Fibroblast of skin of left quadriceps (primary cell): ENCODE data around the gene USP32.
"Not testable (repeated sequence)": the region's sequence is repeated elsewhere in the genome, so short reads cannot be mapped to it uniquely, and the experiment has no call there.

ENCODE experiments used
- DNase-seq, 2 experiments: peaks; one replicate each; pipeline ENCODE4 v3.0.0-alpha.2; 2013; ENCODE audit warnings: low read depth in 2 of 2

USP32 gene

DNA sequence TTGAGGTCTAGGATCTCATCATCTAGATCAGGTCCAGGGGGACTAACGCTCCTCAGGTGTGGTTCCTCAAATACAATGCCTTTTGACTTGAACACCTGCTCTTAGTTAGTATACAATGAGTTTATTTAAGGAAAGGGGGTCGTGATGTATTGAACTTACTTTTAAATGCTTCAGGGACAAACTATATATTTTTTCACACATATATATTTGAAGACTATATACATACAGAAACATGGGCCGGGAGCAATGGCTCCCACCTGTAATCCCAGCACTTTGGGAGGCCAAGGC is 11.5 kb upstream of the USP32 start:
- no peak for DNase-seq

DNA sequence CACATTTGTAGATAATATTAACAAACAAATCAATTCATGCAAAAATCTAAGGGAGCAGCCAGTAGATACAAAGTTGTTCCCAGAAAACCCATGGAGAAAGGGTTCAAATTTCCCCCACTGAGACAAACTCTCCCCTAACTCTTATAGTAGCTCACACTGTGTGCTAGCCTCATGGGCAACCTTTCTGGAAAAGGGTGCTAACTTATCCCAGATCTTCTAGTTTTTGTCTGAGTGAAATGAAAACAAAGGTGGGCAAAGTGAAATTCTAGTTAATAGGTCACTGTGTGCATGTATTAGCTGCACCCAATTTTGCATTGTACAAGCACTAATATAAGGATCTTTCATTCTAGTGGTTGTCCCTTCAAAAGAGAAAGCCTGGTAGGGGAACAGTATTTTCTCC is 9.9 kb upstream of the USP32 start:
- DNase-seq: no peak

DNA sequence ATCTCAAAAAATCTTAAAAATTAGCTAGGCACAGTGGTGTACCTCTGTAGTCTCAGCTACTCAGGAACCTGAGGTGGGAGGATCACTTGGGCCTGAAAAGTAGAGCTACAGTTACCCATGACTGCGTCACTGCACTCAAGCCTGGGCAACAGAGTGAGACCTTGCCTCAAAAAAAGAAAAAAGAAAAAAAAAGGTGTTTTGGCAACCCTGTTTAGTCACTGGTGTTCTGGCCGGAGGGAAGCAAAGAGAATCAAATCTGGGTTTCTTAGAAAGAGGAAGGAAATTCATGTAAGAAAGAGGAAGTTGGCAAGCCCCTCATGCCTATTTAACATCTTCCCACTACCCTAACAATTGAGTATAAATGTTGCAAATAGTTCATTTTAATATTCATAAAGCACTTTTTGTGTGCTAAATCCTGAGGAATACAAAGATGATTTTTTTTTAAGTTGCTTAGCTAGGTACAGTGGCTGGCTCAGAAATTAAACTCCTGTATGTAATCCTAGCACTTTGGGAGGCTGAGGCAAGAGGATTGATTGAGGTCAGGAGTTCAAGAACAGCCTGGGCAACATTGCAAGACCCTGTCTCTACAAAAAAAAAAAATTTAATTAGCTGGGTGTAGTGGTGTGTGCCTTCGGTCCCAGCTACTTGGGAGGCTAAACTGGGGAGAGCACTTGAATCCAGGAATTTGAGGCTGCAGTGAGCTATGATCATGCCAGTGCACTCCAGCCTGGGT is 6.5 kb upstream of the USP32 start:
- DNase-seq: no peak

DNA sequence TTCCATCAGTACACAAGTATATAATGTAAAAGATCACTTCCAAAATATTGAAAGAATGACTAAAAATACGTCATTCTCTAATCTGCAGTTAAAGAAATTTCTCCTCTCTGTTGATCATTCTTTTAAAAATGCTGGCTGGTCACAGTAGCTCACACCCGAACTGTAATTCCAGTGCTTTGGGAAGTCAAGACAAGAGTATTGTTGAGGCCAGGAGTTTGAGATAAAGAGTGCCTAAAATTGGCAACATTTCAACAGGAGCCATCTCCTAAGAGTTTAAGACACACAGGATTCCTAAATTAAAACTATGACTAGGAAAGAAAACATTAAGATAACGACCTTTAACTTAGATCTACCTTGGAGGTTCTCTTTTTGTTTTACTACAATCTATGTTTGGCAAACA is 4.5 kb upstream of the USP32 start:
- no peak for DNase-seq

DNA sequence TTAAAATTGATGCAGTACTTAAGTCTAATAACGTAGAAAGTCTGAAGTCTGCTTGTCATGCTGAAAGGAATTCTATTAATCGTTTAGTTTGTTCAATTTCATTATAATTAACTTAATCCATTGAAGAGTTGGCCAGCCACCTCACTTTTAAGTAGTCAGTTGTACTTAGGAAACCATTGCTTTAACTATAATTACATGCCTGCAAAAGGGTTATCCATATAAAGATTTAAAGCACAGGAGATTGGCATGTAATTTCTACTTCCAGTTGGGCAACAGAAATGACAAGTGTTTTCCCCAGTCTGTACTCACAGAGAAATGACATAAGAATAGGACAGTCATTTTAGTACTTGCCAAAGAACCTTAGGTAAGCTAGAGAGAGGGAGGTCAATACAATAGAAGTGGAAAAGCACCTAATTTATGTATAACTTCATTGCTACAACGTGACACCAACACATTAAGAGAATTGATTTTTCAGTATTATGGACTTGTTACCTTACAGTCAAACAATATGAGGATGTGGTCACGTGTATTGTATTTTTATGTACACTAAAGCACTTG is 3.7 kb upstream of the USP32 start:
- DNase-seq: no peak

DNA sequence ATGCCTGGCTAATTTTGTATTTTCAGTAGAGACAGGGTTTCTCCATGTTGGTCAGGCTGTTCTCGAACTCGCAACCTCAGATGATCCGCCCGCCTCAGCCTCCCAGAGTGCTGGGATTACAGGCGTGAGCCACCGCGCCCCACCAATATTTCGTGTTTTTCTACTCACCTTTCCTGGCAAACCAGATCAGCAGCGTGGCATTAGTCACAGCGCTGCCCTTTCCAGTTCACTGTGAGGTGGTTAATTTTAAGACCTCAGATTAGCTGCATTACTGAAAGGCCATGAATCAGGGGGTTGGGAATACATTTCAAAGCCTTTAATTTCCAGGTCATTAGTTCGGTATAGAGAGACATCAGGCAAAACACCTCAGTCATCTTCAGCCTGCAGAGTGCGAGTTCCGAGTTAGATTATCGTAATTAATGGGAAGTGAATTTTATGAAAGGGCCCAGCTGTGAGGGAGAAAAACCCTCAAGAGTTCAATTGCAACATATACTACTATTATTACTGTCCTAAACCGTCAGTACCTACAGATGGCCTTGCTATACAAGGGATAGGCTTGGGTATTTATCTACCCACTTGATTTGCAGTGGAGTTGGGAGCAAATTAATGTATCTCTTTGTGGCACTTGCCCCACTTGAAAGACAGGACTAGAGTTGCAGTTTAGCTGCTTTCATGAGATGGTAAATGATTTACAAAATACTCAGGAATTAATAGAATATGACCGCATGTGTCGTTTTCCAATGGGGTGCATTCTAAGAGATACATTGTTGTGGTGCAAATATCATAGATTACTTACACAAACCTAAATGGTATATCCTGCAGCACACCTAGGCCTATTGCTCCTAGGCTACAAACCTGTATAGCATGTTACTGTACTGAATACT is 2.1 kb upstream of the USP32 start:
- DNase-seq: no peak

DNA sequence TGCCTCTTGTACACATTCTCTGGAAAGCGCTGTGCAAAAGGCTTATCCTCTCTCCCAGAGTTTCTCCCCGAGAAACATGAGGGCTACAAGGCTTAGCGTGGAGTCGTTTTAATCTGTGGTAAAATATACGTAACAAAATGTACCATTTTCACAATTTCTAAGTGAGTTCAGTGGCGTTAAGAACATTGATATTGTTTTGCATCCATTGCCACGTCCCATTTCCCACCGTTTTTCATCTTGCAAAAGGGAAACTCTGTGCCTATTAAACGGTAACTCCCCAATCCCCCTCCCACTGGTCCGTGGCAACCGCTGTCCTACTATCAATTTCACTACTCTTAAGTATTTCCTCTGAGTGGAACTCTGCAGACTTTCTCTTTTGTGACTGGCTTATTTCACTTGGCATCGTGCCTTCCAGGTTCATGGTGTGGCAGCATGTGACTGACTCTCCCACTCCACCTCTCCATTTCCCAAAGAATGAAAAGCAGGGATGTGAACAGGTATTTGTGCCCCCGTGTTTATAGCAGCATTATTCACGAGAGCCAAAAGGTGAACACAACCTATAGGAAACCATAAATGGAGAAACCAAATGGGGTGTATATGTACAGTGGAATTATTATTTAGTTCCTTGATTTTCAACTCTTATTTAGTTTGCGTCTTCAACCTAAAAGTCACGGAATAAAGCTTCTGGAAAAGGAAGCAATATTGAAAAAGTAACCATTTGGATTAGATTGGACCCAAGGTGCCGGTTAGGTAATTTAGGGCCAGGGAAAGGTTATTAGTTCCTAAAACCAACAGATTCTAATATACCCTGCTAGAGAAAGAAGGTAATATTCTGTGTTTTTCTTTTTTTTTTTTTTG is 1.1 kb upstream of the USP32 start:
- DNase-seq: no peak

DNA sequence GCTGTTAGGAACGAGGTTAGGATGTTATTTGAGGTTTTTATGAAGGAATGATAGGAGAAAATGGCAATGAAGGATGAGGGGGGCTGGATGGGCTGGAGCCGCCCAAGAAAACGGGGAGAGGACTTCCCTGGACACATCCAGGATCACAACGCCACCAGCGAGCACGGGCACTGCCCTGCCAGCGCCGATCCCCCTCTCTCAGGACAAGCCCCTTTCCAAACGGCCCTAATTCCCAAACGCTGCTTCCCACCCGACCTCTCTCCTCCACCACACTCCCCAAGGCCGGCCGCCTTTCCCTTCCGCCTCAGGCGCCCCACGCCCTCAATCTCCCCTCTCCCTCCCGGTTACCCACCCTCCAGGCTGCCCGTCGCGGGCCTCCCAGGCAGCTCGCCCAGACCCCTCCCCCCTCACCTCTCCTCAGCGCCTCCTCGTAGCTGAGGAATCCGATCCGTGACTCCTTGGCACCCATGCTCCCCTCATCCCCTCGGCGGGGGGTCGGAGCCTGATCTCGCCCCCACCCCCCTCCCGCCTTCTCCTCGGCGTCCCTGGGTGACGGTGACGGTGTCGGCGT is 377 bp downstream of the USP32 start:
- DNase-seq: no peak

DNA sequence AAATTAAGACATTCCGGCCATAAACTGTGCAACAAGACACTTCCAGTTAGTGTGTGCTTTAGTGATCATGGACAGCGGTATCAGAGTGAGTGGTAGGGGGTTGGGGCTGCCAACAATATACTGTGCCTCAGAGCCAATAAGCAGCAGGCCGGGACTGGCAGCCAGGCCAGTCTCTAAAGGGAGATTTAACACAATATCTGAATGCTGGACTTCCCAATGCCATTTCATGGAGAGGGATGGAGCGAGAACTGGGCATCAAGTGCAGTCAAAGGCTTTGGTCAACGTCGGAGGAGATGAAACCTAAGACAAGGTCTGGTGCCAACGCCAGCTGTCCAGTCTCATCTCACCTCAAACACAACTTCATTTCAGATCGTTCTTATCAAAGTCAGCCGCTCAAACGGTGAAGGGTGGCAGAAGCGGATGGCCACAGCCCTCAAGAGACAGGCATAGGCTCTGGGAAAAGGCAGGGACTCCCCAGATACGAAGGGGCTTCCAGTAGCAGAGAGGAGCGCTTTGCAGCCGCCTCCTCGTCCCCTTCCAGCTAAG is 935 bp downstream of the USP32 start:
- DNase-seq: no peak

DNA sequence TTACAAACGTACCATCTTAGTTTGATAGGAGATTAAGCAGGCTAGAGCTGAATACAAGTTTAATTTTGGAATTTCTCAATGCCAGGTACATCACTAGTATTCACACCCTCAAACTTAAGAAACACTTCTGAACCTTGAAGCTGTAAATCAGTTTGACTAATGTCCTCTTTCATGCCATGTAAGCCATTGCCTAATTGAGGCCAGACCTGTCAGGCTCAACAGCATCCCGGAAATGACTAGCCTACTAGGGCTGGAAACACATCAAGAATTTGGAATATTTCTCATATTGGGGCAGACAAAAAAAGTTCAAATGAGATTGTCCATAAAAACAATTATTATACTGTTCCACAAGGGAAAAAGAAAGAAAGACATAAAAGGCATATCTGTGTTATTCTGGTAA is 1.7 kb downstream of the USP32 start:
- peak; percentile 73 to 74 for DNase-seq

DNA sequence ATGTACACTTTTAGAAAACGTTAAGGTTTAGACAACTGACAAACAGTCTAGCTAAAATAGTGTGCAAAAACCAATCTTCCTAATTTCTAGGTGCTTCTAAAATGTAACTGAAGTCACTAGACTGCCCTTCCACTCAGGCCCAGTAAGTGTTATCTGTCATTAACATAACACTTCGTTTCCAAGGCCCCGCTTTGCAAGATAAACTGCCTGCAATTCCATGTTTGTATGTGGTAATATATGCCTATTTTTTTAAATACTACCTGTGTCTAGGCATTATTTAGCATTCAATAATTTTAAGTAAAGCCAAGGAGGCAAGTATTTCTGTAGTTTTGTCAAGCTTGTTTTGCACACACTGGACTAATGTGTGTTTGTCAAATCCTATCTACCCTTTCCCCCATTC is 3.2 kb downstream of the USP32 start:
- no peak for DNase-seq

DNA sequence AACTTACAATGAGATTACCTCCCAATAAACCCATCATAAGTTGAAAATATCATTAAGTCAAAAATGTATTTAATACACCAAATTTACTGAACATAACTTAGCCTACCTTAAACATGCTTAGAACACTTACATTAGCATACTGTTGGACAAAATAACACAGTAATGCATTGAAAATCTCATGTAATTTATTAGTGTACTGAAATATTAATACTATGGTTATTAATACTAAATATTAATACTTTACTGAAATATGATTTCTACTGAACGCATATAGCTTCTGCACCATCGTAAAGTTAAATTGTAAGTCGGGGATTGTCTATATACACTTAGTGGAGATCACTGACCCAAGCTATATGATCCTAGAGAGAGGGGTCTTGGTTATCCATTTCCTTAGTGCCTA is 4.3 kb downstream of the USP32 start:
- DNase-seq: no peak

DNA sequence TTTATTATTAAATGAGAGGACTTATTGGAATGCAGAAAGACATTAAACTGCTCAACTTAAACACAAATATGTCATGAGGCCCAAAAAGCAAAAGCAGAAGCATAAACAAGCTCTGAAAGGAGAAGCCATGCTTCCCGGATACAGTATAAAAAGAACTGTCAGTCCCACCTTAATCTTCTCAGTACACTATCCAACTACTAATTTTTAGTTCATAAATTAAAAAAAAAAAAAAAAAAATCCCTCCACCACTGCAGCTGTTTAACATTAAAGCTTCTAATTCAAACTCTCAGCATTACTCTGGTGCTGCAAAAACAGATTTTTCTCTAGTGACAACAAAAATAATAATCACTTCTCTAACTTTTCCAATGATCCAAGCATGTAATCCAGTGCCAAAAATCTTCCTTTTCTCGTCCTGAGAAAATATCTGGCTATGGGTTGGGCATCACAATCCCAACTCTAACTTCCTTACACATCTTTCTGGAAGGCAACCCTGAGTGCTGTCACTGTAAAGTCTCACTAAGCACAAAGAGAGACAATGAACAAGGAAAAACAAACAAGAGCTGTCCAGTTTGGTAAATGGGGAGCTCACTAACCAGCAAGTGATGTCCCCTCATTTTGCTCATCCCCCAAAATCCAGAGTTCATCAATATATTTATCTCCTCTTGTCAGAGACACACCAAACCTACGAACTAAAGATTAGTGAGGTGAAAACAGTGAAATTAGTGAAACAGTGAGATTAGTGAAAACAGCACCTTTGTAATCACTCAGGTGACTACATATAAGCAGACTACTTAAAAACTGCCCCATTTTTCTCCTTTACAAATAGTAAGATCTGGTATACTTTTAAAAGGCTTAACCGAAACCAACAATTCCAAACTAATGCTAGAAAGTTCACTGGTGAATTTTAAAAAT is 5.5 kb downstream of the USP32 start:
- DNase-seq: peak in 1 of 2 experiments; percentile 36

DNA sequence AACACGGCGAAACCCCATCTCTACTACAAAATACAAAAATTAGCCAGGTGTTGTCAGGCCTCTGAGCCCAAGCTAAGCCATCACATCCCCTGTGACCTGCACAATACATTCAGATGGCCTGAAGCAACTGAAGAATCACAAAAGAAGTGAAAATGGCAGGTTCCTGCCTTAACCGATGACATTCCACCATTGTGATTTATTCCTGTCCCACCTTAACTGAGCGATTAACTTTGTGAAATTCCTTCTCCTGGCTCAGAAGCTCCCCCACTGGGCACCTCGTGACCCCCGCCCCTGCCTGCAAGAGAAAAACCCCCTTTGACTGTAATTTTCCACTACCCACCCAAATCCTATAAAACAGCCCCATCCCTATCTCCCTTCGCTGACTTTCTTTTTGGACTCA is 7.0 kb downstream of the USP32 start:
- not testable (repeated sequence) for DNase-seq

DNA sequence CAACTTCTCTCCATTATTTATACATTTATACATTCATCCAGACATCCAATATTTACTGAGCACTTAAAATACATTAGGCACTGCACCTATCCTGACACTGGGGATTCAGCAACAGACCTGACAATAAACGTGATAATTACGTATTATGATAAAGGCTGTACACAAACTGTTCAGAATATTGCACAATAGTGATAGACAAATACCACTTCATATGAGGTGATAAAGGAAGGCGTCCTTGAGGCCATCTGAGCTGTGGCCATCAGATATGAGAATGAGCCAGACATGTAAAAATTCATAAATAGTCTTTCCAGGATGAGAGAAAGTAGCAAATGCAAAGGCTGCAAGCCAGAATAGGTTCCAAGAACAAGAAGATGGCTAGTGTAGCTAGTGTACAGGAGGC is 8.6 kb downstream of the USP32 start:
- DNase-seq: no peak

DNA sequence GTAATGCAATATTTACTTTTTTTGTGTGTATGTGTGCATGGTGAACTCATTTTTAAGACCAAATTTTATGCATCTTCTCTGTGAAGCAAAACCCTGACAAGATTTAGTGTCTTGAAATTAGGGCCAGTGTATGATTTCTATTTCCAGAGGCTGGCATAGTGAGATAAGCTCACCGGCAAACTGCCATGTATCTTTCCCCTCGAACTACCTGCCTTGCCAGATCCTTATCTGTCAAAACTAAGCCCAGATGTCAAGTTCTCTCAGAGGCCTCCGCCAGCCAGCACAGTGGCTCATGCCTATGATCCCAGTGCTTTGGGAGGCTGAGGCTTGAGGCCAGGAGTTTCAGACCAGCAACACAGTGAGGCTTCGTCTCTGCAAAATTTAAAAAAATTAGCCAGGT is 10.0 kb downstream of the USP32 start:
- DNase-seq: no peak

DNA sequence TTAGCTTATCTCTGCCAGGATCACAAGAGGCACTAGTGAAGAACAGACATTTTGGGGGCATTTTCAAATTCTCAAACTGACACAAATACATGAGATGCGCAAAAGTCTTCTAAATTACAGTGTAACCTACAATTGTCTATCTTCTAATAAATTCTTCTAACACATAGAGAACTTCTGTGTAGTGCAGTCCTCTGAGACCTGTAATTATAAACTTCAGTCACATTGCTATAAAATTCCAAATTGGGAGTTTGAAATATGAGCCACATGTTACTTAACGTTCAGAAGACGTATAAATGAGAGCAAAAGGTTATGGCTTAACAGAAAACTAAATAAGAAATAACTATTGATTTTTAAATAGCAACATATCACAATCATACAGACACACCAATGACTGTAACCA is 12.5 kb downstream of the USP32 start:
- not testable (repeated sequence) for DNase-seq

DNA sequence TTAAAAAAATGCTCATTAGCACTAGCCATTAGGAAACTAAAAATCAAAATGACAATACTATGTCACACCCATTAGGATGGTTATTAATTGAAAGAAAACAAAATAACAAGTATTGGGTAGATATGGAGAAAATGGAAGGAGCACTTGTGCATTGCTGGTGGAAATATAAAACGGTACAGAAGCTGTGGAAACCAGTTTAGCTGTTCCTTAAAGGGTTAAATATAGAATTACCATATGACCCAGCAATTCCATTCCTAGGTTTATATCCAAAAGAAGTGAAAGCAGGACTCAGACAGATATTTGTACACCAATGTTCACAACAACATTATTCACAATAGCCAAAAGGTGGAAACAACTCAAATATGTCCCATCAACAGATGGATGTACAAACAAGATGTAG is 13.7 kb downstream of the USP32 start:
- DNase-seq: not testable (repeated sequence)

DNA sequence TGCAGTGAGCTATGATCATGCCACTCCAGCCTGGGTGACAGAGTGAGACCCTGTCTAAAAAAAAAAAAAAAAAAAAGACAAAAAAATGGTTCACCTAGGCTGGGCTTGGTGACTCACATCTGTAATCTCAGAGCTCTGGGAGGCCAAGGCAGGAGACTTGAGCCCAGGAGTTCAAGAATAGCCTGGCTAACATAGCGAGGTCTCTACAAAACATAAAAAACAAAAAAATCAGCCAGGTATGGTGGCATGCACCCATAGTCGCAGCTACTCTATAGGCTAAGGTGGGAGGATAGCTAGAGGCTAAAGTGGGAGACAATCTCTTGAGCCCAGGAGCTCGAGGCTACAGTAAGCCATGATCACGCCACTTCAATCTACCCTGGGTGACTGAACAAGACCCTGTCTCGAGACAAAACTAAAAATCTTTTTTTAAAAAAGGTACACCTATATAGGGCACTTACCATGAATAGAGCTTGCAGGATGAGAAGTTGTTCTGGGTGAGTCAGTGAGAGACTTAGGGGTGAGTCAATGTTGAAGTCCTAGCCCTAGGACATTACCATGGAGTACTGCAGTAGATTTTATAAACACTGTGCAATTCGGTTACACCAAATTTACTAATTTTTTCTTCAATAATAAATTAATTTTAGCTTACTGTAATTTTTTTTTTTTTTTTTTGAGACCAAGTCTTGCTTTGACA is 19.0 kb downstream of the USP32 start:
- no peak for DNase-seq
